ENCODE results near the gene CA10. TPM values are rescaled to one million over a fixed set of nuclear protein-coding genes. Genes with fewer than 3 reads are reported as not detected.

The CA10 gene
- total RNA-seq, 4 donors from 2014 or later, result 0.96 to 4.1 (median 1.1) TPM; not detected in 1

- no peaks in the 10 kb centered on the region for H3K27me3 ChIP-seq
- WGBS, 2 donors (ENCODE audit: low coverage in 1 of 2), result 90 to 91% methylated on average over 3 to 5 of the region's 5 CpGs
- DNase-seq, result no peak
- H3K27ac ChIP-seq, result no peak overlapping the region
- no peak overlapping the region for H3K4me3 ChIP-seq
- H3K36me3 ChIP-seq, result no peaks in the 10 kb centered on the region
- intact Hi-C loops (cut with DNase I; ENCODE audit: low total_unique reads) (no loop called here), in situ Hi-C loops (cut with MboI; ENCODE audit: low pct_ligation_motif_present in 1 of 4, low pct_unique_long_range_greater_than_20kb in 1 of 4, low sequenced_read_pairs in 3 of 4) (no loop called here)
- H3K4me1 ChIP-seq, result no peaks in the 10 kb centered on the region
- TF ChIP-seq, protein P1, sequence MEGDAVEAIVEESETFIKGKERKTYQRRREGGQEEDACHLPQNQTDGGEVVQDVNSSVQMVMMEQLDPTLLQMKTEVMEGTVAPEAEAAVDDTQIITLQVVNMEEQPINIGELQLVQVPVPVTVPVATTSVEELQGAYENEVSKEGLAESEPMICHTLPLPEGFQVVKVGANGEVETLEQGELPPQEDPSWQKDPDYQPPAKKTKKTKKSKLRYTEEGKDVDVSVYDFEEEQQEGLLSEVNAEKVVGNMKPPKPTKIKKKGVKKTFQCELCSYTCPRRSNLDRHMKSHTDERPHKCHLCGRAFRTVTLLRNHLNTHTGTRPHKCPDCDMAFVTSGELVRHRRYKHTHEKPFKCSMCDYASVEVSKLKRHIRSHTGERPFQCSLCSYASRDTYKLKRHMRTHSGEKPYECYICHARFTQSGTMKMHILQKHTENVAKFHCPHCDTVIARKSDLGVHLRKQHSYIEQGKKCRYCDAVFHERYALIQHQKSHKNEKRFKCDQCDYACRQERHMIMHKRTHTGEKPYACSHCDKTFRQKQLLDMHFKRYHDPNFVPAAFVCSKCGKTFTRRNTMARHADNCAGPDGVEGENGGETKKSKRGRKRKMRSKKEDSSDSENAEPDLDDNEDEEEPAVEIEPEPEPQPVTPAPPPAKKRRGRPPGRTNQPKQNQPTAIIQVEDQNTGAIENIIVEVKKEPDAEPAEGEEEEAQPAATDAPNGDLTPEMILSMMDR (IDR thresholded peaks at IDR 0.05), result no peak
- TF ChIP-seq POLR2A (IDR thresholded peaks at IDR 0.05) (no peak), POLR2AphosphoS5 (IDR thresholded peaks at IDR 0.05) (no peak), EP300 (IDR thresholded peaks at IDR 0.05; ENCODE audit: low read depth) (no peak)
- H3K9me3 ChIP-seq, result no peaks in the 10 kb centered on the region
These were observed 436.8 kb downstream of the CA10 start for GRCh38 chr17:51721730-51722129.

- Histone ChIP-seq H3K9me3 (no peaks in the 10 kb centered on the region), H3K27me3 (no peaks in the 10 kb centered on the region), H3K4me3 (no peak overlapping the region), H3K4me1 (no peaks in the 10 kb centered on the region), H3K27ac (no peak overlapping the region), H3K36me3 (no peaks in the 10 kb centered on the region)
- no peak for DNase-seq
- intact Hi-C loops (cut with DNase I; ENCODE audit: low total_unique reads) (no loop called here), in situ Hi-C loops (cut with MboI; ENCODE audit: low pct_ligation_motif_present in 1 of 4, low pct_unique_long_range_greater_than_20kb in 1 of 4, low sequenced_read_pairs in 3 of 4) (no loop called here)
- TF ChIP-seq, protein P1 (IDR thresholded peaks at IDR 0.05), result no peak
- TF ChIP-seq EP300 (IDR thresholded peaks at IDR 0.05; ENCODE audit: low read depth) (no peak), POLR2AphosphoS5 (IDR thresholded peaks at IDR 0.05) (no peak), POLR2A (IDR thresholded peaks at IDR 0.05) (no peak)
These were observed 438.1 kb downstream of the CA10 start for GRCh38 chr17:51720439-51720838.

GRCh38 chr17:51718983-51719382 is 439.5 kb downstream of the CA10 start:
- Histone ChIP-seq H3K4me1 (no peaks in the 10 kb centered on the region), H3K4me3 (no peak overlapping the region), H3K27ac (no peak overlapping the region), H3K27me3 (no peaks in the 10 kb centered on the region), H3K9me3 (no peaks in the 10 kb centered on the region), H3K36me3 (no peaks in the 10 kb centered on the region)
- TF ChIP-seq, protein P1 (IDR thresholded peaks at IDR 0.05), result no peak
- TF ChIP-seq POLR2AphosphoS5 (IDR thresholded peaks at IDR 0.05) (no peak), EP300 (IDR thresholded peaks at IDR 0.05; ENCODE audit: low read depth) (no peak), POLR2A (IDR thresholded peaks at IDR 0.05) (no peak)
- WGBS, 2 donors (ENCODE audit: low coverage in 1 of 2), result 71 to 80% methylated on average over 2 to 3 of the region's 3 CpGs
- in situ Hi-C loops (cut with MboI; ENCODE audit: low pct_ligation_motif_present in 1 of 4, low pct_unique_long_range_greater_than_20kb in 1 of 4, low sequenced_read_pairs in 3 of 4) (no loop called here), intact Hi-C loops (cut with DNase I; ENCODE audit: low total_unique reads) (no loop called here)
- DNase-seq, result no peak

- in situ Hi-C loops (cut with MboI; ENCODE audit: low pct_ligation_motif_present in 1 of 4, low pct_unique_long_range_greater_than_20kb in 1 of 4, low sequenced_read_pairs in 3 of 4) (no loop called here), intact Hi-C loops (cut with DNase I; ENCODE audit: low total_unique reads) (no loop called here)
- Histone ChIP-seq H3K9me3 (no peaks in the 10 kb centered on the region), H3K27me3 (no peaks in the 10 kb centered on the region), H3K4me1 (no peaks in the 10 kb centered on the region), H3K4me3 (no peak overlapping the region), H3K36me3 (no peaks in the 10 kb centered on the region), H3K27ac (no peak overlapping the region)
- no peak for DNase-seq
- 48 to 71% methylated on average over 3 to 7 of the region's 7 CpGs for WGBS, 2 donors (ENCODE audit: low coverage in 1 of 2)
- TF ChIP-seq, protein P1 (IDR thresholded peaks at IDR 0.05), result no peak
- TF ChIP-seq POLR2AphosphoS5 (IDR thresholded peaks at IDR 0.05) (no peak), POLR2A (IDR thresholded peaks at IDR 0.05) (no peak), EP300 (IDR thresholded peaks at IDR 0.05; ENCODE audit: low read depth) (no peak)
These were observed 446.9 kb downstream of the CA10 start for GRCh38 chr17:51711581-51711980.

All from transverse colon (tissue), 4 donors.